ENCODE results near the gene SLC30A1.

SLC30A1 gene

DNA sequence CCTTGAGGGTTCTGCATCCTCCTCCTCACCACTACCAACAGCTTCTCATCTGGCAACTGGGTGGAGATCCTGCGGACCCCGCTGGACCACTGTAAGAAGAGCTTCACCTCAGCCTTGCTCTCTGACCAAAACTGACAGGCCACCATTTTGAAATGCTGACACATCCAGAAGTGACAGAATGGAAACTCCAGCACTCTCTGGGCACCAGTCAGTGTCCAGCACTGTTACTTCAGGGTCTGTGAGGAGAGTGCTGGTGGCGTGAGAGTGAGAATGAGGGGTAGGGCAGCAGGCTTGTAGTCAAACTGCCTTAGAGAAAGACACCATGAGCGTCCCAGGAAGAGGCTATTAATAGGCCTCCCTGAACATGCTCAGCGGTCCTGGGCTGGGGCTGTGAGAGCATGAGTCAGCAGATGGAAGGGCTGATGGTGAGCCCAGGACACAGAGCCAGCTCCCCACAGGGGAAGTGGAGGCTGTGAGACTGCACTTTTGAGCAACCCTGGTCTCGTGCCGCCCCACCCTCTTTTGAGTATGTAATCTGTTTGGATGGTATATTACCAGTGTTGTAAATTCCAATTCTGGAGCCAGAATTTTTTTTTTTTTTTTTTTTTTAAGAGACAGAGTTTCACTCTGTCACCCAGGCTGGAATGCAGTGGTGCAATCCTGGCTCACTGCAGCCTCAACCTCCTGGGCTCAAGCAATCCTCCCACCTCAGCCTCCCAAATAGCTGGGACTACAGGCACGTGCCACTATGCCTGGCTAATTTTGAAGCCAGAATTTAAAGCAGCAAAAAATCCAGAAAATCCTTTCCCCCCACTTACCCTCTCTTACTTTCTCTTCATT is 34.4 kb upstream of the SLC30A1 start:
- H4K20me1 ChIP-seq (ENCODE audit: low read depth, low read length), result no peaks in the 10 kb centered on the region
- no peak overlapping the region for H2AFZ ChIP-seq (ENCODE audit: low read depth, low read length, severe bottlenecking)
- no peaks in the 10 kb centered on the region for H3K36me3 ChIP-seq (ENCODE audit: low read length)
- no peak overlapping the region for H3K9ac ChIP-seq (ENCODE audit: low read length)
- no peaks in the 10 kb centered on the region for H3K9me3 ChIP-seq (ENCODE audit: insufficient read depth, low read length)
- H3K27ac ChIP-seq (ENCODE audit: low read depth, low read length), result no peak overlapping the region
- H3K4me2 ChIP-seq (ENCODE audit: low read depth, low read length, poor library complexity, severe bottlenecking), result no peak overlapping the region
- H3K9me2 ChIP-seq (replicated peaks; ENCODE audit: insufficient read depth, low read length), result no peaks in the 10 kb centered on the region
- no peaks in the 10 kb centered on the region for H3F3A ChIP-seq (ENCODE audit: insufficient read depth)
- H3K79me2 ChIP-seq (ENCODE audit: insufficient read depth, low read length), result no peaks in the 10 kb centered on the region
- TF ChIP-seq EZH2phosphoT487 (conservative IDR thresholded peaks at IDR 0.05; ENCODE audit: low read length), result no peak
- TF ChIP-seq, protein P1, sequence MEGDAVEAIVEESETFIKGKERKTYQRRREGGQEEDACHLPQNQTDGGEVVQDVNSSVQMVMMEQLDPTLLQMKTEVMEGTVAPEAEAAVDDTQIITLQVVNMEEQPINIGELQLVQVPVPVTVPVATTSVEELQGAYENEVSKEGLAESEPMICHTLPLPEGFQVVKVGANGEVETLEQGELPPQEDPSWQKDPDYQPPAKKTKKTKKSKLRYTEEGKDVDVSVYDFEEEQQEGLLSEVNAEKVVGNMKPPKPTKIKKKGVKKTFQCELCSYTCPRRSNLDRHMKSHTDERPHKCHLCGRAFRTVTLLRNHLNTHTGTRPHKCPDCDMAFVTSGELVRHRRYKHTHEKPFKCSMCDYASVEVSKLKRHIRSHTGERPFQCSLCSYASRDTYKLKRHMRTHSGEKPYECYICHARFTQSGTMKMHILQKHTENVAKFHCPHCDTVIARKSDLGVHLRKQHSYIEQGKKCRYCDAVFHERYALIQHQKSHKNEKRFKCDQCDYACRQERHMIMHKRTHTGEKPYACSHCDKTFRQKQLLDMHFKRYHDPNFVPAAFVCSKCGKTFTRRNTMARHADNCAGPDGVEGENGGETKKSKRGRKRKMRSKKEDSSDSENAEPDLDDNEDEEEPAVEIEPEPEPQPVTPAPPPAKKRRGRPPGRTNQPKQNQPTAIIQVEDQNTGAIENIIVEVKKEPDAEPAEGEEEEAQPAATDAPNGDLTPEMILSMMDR (IDR thresholded peaks at IDR 0.05; ENCODE audit: insufficient read depth, low read length, poor library complexity, severe bottlenecking), result no peak
- H3K27me3 ChIP-seq (ENCODE audit: low read length), result no peaks in the 10 kb centered on the region
- H3K4me3 ChIP-seq (ENCODE audit: insufficient read depth, low read length, poor library complexity, severe bottlenecking), result no peak overlapping the region

DNA sequence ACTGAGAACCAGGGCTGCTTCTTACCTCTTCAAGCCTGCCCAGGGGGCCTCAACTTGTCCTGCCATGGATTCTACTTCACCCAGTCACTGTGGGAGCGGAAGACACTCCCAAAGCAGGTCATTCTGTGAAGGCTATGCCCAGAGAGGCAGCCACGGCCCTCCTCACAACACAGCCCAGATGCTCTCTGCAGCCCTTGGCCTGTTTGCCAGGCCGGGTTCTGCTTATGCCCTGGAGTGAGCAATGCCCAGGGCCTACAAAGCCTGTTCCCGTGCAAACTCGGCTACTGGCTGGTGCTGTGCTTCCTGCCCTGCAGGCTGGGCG is 33.8 kb upstream of the SLC30A1 start:
- no peak overlapping the region for H2AFZ ChIP-seq (ENCODE audit: low read depth, low read length, severe bottlenecking)
- H3K4me3 ChIP-seq (ENCODE audit: insufficient read depth, low read length, poor library complexity, severe bottlenecking), result no peak overlapping the region
- H3K9ac ChIP-seq (ENCODE audit: low read length), result no peak overlapping the region
- H3K27ac ChIP-seq (ENCODE audit: low read depth, low read length), result no peak overlapping the region
- H4K20me1 ChIP-seq (ENCODE audit: low read depth, low read length), result no peaks in the 10 kb centered on the region
- no peaks in the 10 kb centered on the region for H3K36me3 ChIP-seq (ENCODE audit: low read length)
- no peaks in the 10 kb centered on the region for H3K9me2 ChIP-seq (replicated peaks; ENCODE audit: insufficient read depth, low read length)
- H3K27me3 ChIP-seq (ENCODE audit: low read length), result no peaks in the 10 kb centered on the region
- no peaks in the 10 kb centered on the region for H3K79me2 ChIP-seq (ENCODE audit: insufficient read depth, low read length)
- no peaks in the 10 kb centered on the region for H3F3A ChIP-seq (ENCODE audit: insufficient read depth)
- no peak for TF ChIP-seq EZH2phosphoT487 (conservative IDR thresholded peaks at IDR 0.05; ENCODE audit: low read length)
- TF ChIP-seq, protein P1 (IDR thresholded peaks at IDR 0.05; ENCODE audit: insufficient read depth, low read length, poor library complexity, severe bottlenecking), result no peak
- H3K4me2 ChIP-seq (ENCODE audit: low read depth, low read length, poor library complexity, severe bottlenecking), result no peak overlapping the region
- H3K9me3 ChIP-seq (ENCODE audit: insufficient read depth, low read length), result no peaks in the 10 kb centered on the region

DNA sequence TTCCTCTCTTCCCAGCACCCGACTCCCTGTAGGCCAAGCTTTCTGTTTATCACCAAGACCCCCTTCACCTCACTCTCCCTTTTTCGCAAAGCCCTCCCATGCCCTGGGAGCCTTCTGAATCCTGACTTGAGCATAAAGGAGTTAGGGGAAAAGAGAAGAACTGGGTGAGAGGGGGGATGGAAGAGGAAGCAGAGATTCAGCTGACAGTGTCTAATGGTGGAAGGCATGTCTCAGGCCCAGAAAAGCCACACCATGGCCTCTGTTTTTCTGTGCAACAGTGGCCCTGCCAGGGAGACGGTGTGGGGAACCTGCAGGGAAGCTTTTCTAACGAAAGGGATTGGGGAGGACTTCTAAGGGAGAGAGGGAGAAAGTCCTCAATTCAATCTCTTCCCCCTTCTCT is 32.9 kb upstream of the SLC30A1 start:
- H3K4me2 ChIP-seq (ENCODE audit: low read depth, low read length, poor library complexity, severe bottlenecking), result no peak overlapping the region
- TF ChIP-seq, protein P1 (IDR thresholded peaks at IDR 0.05; ENCODE audit: insufficient read depth, low read length, poor library complexity, severe bottlenecking), result no peak
- no peak for TF ChIP-seq EZH2phosphoT487 (conservative IDR thresholded peaks at IDR 0.05; ENCODE audit: low read length)
- H3K9me2 ChIP-seq (replicated peaks; ENCODE audit: insufficient read depth, low read length), result no peaks in the 10 kb centered on the region
- H3K36me3 ChIP-seq (ENCODE audit: low read length), result no peaks in the 10 kb centered on the region
- H2AFZ ChIP-seq (ENCODE audit: low read depth, low read length, severe bottlenecking), result no peak overlapping the region
- H4K20me1 ChIP-seq (ENCODE audit: low read depth, low read length), result no peaks in the 10 kb centered on the region
- H3F3A ChIP-seq (ENCODE audit: insufficient read depth), result no peaks in the 10 kb centered on the region
- no peak overlapping the region for H3K27ac ChIP-seq (ENCODE audit: low read depth, low read length)
- no peaks in the 10 kb centered on the region for H3K79me2 ChIP-seq (ENCODE audit: insufficient read depth, low read length)
- no peaks in the 10 kb centered on the region for H3K27me3 ChIP-seq (ENCODE audit: low read length)
- no peak overlapping the region for H3K4me3 ChIP-seq (ENCODE audit: insufficient read depth, low read length, poor library complexity, severe bottlenecking)
- H3K9me3 ChIP-seq (ENCODE audit: insufficient read depth, low read length), result no peaks in the 10 kb centered on the region
- no peak overlapping the region for H3K9ac ChIP-seq (ENCODE audit: low read length)

Measured in SU-DHL-6 (cell line).